Measurements from ENCODE around the gene GRID2.

DNA sequence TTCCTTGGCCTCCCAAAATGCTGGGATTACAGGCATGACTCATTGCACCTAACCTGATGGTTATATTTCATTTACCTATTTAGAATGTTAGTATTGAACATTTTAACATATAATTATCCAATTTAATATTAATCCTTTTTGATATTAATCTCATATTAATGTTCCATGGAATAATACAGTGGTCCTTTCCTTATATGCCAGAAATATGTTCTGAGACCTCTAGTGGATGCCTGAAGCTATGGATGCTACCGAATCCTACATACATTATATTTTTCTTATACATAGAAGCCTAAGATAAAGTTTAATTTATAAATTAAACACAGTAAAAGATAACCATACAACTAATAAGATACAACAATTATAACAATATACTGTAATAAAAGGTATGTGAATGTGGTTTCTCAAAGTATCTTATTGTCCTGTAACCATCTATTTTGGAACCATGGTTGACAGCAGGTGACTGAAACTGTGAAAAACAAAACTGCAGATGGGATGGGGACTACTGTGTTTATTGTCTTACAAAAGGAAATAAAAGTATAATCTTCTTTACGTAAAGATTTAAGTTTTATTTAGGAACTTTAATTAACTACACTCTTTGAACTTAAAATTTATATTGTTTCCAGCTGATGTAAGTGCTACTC lies 431.4 kb downstream of the GRID2 start:
- TF ChIP-seq, protein P1, sequence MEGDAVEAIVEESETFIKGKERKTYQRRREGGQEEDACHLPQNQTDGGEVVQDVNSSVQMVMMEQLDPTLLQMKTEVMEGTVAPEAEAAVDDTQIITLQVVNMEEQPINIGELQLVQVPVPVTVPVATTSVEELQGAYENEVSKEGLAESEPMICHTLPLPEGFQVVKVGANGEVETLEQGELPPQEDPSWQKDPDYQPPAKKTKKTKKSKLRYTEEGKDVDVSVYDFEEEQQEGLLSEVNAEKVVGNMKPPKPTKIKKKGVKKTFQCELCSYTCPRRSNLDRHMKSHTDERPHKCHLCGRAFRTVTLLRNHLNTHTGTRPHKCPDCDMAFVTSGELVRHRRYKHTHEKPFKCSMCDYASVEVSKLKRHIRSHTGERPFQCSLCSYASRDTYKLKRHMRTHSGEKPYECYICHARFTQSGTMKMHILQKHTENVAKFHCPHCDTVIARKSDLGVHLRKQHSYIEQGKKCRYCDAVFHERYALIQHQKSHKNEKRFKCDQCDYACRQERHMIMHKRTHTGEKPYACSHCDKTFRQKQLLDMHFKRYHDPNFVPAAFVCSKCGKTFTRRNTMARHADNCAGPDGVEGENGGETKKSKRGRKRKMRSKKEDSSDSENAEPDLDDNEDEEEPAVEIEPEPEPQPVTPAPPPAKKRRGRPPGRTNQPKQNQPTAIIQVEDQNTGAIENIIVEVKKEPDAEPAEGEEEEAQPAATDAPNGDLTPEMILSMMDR (IDR thresholded peaks at IDR 0.05) = no peak
- TF ChIP-seq POLR2A (IDR thresholded peaks at IDR 0.05) = no peak
